Mucosa of stomach (tissue), 1 donor: ENCODE data around the gene TTC13.
A peak's percentile ranks its signal among the peaks of the same experiment; 100 is the strongest.
"Not testable (repeated sequence)": the region's sequence is repeated elsewhere in the genome, so short reads cannot be mapped to it uniquely, and the experiment has no call there.

Experiments
- H3K27me3 ChIP-seq: one replicate; pipeline ENCODE4 v1.7.0; 2013; ENCODE audit warnings: mild to moderate bottlenecking, low read length; ENCODE audit not compliant: control insufficient read depth, insufficient read depth
- H3K36me3 ChIP-seq: one replicate; pipeline ENCODE4 v1.7.0; 2013; ENCODE audit warnings: low read length; ENCODE audit not compliant: control insufficient read depth, insufficient read depth
- H3K4me1 ChIP-seq: one replicate; pipeline ENCODE4 v1.7.0; 2013; ENCODE audit warnings: mild to moderate bottlenecking, low read length; ENCODE audit not compliant: control insufficient read depth, insufficient read depth
- H3K4me3 ChIP-seq: one replicate; pipeline ENCODE4 v1.7.0; 2013; ENCODE audit warnings: low read length
- H3K9ac ChIP-seq: one replicate; pipeline ENCODE4 v1.7.0; 2013; ENCODE audit warnings: mild to moderate bottlenecking, low read length, moderate library complexity
- H3K9me3 ChIP-seq: one replicate; pipeline ENCODE4 v1.7.0; 2013; ENCODE audit warnings: mild to moderate bottlenecking, low read length, moderate library complexity; ENCODE audit not compliant: control insufficient read depth
- donor health status: Pancreatic carcinoma.

TTC13 gene

DNA sequence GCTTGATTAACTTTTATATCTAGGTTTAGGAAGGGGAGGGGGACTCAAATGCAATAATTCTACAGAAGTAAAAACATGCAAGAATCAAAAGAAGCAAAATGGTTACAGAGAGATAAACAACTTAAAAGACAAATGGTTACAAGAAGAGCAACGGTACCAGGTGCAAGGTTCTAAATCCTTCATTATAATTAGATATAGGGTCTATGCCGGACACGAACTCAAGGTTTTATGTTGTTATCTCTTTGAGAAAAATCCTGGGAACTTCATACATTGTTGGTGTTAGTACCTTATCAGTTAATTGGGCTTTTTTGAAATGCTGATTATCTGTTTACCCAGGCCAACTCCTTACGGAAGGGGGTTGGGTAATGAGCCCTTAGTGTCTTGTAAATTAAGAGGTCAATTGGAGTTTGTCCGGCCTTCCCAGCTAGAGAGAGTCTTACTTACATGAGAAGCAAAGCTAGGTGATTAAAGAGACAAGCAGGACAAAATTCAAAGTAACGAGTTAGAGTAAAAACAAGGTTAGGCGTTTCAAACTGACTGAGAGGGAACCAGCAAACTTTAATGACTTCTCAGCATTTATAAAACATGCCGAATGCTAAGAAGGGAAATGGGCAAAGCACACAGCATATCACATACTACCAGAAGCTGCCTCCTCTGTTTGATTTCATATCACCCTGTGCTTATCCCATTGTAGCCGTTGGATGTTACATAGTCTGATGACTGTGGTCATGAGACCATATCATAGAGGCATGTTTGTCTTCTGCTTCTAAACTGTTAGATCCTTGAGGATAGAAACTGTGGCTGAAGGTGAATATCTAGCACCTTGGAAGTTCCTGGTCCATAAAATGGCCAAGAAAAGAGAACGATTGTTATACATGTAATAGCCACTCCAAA is 6.2 kb upstream of the TTC13 start:
- H3K27me3 ChIP-seq, H3K9me3 ChIP-seq, H3K36me3 ChIP-seq, H3K4me3 ChIP-seq, H3K9ac ChIP-seq, H3K4me1 ChIP-seq: not testable (repeated sequence)

DNA sequence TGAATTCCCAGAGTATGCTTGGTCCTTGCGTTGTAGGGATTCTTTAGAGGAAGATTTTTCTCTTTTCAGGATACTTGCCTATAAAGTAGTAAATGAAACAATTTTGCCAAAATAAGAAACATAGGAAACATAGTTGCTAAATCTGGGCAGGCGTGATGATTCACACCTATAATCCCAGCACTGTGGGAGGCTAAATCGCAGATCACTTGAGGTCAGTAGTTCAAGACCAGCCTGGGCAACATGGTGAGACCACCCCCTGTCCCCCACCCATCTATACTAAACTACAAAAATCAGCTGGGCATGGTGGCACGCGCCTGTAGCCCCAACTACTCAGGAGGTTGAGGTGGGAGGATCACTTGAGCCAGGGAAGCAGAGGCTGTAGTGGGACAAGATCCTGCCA is 5.2 kb upstream of the TTC13 start:
- no peak overlapping the region for H3K4me3 ChIP-seq
- peaks cover 7% of the 10 kb centered on the region for H3K4me1 ChIP-seq
- H3K9me3 ChIP-seq, result no peaks in the 10 kb centered on the region
- no peaks in the 10 kb centered on the region for H3K27me3 ChIP-seq
- no peak overlapping the region for H3K9ac ChIP-seq
- no peaks in the 10 kb centered on the region for H3K36me3 ChIP-seq

DNA sequence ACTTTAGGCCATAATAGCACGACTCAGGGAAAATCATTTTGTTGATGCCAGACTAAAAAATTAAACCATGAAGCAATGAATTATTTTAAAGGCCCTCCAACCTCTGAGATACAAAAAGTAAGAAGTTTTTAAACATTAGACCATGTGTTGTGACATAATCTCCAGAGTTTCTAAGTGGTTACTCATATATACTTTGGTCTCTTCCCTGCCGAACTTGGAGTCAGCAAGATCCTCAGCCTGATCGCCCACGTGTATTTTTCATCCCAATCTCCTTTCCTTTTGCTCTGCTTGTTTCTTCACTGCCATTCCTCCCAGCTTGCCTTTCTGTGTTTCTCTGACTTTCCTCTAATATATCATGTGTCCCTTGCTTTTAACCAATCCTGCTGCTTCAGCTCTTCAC is 4.0 kb upstream of the TTC13 start:
- H3K36me3 ChIP-seq, result no peaks in the 10 kb centered on the region
- H3K9me3 ChIP-seq, result no peaks in the 10 kb centered on the region
- H3K9ac ChIP-seq, result no peak overlapping the region
- H3K27me3 ChIP-seq, result no peaks in the 10 kb centered on the region
- peaks cover 9% of the 10 kb centered on the region for H3K4me1 ChIP-seq
- no peak overlapping the region for H3K4me3 ChIP-seq

DNA sequence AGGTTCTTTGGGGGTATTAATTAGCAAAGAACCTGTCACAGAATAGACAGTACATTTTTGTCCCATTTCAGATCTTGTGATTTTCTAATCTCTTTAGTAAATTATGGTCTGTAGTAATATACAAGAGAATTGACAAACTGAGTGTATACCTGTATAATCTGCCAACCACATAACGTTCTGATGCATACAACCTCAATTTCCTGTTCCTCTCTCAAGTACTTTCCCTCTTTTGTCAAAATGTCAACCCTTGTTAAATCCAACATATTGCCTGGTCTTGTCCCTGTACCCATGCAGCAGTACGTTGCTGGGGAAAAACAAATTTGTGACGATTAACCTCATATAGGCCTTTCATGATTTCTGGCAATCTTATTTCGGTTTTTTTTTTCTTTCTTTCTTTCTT is 1.3 kb upstream of the TTC13 start:
- Histone ChIP-seq H3K36me3 (peaks cover 6% of the 10 kb centered on the region), H3K4me1 (peaks cover 23% of the 10 kb centered on the region), H3K27me3 (no peaks in the 10 kb centered on the region), H3K4me3 (no peak overlapping the region), H3K9ac (peak overlapping the region; percentile 82), H3K9me3 (no peaks in the 10 kb centered on the region)

DNA sequence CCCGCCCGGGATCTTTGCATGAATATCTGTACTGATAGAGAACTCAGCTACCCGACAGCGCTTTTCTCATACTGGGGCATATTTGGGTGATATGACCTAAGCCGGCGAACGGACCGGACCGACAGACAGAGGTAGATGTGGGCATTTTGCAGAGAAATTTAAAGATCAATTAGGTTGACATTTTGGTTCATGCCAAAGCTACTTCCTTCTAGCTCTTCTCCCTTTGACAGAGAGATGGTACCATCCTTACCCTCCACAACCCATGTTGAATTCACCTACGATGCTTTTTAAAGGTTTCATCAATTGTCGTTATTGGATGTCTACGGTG is 692 bp upstream of the TTC13 start:
- Histone ChIP-seq H3K36me3 (peaks cover 6% of the 10 kb centered on the region), H3K27me3 (no peaks in the 10 kb centered on the region), H3K4me1 (peaks cover 23% of the 10 kb centered on the region), H3K4me3 (peak overlapping the region; percentile 75), H3K9ac (peak overlapping the region; percentile 82), H3K9me3 (no peaks in the 10 kb centered on the region)

DNA sequence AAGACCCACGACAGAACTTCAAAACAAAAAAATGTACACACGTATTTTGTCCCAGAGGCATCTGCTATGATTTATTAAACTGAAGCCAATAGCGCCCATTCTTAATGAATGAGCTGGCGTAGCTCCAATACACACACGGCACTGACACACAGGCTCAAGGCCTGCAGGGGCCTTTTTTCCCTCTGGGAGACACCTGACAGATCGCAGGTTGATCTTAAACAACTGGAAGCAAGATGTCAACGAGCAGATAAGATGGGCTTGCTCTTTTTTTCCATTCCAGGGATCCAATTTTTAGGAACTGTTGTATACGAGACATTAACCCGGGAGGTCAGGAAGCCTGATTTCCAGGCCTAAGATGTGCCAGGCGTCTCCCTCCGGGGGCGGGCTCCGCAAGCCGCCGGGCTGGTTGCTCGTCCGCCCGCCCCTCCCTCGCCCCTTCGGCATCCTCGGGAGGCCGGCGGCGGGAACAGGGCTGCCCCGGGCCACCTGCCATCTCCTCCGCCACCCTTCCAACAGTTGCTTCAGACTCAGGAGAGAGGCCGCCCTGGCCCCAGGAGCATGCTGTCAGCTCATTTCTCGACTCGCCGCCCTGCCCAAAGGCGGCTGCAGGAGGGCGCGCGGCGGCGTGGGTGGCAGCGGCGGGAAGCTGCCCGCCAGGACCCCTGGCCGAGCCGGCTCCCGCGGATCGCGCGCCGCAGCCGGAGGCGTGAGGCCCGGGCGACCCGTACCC is 735 bp downstream of the TTC13 start:
- peak overlapping the region; percentile 60 for H3K9ac ChIP-seq
- H3K27me3 ChIP-seq, result no peaks in the 10 kb centered on the region
- peak overlapping the region; percentile 23 for H3K4me3 ChIP-seq
- no peaks in the 10 kb centered on the region for H3K9me3 ChIP-seq
- peaks cover 27% of the 10 kb centered on the region for H3K4me1 ChIP-seq
- H3K36me3 ChIP-seq, result peaks cover 6% of the 10 kb centered on the region

DNA sequence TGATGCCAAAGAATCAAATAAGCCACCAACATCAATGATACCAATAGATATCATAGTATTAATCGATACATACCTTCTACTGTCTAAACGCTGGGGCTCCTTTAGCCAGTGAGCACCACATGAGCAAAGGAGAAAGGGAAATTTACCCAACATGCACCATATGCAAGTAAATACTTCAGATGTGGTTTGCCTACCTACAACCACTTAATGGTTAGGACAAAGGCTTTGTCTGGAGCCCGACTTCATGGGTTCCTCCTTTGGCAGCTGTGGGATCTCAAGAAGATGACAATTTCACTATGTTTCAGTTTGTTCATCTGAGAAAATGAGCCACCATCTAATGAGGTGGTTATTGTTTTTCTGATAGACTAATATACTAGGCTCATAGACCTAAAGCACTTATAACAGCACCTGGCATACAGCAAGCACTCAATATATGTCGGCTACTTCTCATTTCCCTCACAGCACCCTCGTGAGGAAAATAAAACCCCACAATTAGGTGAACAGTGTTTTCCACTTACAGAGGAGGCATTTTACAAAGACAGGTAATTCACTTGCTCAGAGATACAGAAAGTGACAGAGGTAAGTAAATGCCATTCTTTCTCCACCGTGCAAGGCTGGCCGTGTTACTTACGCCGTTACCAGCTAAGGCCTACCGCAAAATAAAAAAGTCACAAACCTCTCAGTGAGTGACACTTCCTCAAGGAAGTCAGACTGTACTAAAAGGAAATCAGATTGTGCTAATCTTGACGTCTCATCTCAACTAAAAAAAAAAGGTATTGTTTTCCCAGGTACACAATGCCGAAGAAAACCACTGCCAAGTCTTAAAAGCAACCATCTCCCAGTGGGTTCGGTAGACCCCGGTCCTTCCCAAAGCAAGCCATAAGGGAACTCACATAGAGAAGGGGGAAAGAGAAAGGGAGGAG is 1.6 kb downstream of the TTC13 start:
- H3K4me3 ChIP-seq, result peak overlapping the region; percentile 23
- no peaks in the 10 kb centered on the region for H3K27me3 ChIP-seq
- peaks cover 6% of the 10 kb centered on the region for H3K36me3 ChIP-seq
- H3K4me1 ChIP-seq, result peaks cover 35% of the 10 kb centered on the region
- H3K9me3 ChIP-seq, result no peaks in the 10 kb centered on the region
- H3K9ac ChIP-seq, result peak overlapping the region; percentile 60

DNA sequence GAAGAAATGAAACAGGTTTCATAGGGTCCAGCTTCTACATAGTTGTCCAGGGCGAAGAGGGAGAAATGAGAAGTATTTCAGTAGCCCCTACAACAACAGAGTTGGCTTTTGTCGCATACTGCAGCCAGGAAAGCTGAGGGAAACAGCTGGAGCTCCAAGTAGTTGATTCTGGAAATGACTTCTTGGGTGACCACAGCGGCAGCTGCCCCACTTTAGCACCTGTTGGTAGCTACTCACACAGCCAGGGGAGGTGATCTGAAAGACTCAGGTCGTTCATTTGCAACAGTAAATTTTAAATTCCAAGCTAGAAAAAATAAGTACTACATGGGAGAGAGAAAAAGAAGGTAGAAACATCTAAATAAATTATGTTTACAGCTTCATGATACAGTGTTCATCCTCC is 2.3 kb downstream of the TTC13 start:
- H3K4me1 ChIP-seq, result peaks cover 39% of the 10 kb centered on the region

DNA sequence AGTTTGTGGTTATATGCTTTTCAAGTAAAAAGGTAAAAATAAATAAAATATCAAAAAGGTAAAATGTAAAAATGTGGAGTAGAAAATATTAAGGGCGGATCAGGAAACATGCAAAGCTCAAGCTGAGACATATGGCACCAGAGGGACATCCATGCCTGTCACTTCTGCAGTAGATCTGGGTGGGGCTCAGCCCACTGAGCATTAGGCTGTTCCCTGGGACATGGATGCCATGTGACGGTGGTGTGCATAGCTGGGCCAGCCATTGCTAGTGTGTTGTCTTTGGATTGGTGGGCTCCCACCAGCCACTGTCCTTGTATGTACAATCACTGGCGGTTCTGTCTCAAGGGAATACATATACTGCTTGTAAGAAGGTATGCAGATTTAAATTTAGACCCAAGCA is 3.0 kb downstream of the TTC13 start:
- Histone ChIP-seq H3K36me3 (peaks cover 6% of the 10 kb centered on the region), H3K9me3 (no peaks in the 10 kb centered on the region), H3K4me1 (peaks cover 40% of the 10 kb centered on the region), H3K9ac (no peak overlapping the region), H3K27me3 (no peaks in the 10 kb centered on the region), H3K4me3 (no peak overlapping the region)

More for the DNA sequence above, 2.3 kb downstream of the TTC13 start:
- Histone ChIP-seq H3K36me3 (peaks cover 6% of the 10 kb centered on the region), H3K4me3 (no peak overlapping the region), H3K9me3 (no peaks in the 10 kb centered on the region), H3K27me3 (no peaks in the 10 kb centered on the region), H3K9ac (no peak overlapping the region)

DNA sequence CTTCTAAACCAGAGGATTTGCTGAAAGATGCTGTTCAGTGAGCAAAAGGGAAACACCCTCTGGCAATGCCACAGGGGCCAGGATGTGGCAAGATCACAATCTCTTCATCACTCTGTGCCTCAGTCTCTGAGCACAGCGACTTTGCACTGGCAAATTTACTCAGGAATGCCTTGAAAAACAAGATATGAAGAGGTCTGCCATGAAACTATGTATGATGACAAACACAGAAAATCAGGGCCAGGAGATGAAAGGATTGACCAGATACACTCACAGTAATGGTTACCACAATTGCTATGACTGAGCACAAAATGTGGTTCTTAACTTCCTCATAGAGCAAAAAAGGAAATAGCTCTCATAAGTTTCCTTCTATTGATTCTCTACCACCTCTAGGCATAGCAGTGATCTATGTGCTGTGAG is 5.8 kb downstream of the TTC13 start:
- Histone ChIP-seq H3K4me3 (no peak overlapping the region), H3K9ac (no peak overlapping the region), H3K9me3 (no peaks in the 10 kb centered on the region), H3K27me3 (no peaks in the 10 kb centered on the region), H3K4me1 (peaks cover 52% of the 10 kb centered on the region), H3K36me3 (peaks cover 6% of the 10 kb centered on the region)

DNA sequence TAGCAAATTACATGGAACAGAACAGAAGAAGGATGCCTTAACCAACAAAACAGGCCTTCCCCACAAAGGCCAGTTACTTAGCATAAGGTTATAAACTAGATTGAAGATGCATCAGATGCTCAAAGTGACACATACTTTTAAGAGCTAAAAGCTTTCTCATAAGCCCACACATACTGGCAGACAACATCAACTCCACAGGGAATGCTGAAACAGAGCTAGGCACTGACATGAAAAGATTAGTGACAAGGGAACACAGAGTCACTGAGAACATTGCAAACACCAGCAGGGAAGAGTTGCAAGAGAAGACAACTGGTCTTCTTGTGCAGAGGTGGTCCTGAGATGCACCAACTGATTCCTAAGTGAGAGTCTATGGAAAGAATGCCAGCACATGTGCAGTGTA is 6.9 kb downstream of the TTC13 start:
- H3K4me3 ChIP-seq, result no peak overlapping the region
- no peaks in the 10 kb centered on the region for H3K27me3 ChIP-seq
- H3K9me3 ChIP-seq, result no peaks in the 10 kb centered on the region
- H3K36me3 ChIP-seq, result peaks cover 6% of the 10 kb centered on the region
- no peak overlapping the region for H3K9ac ChIP-seq
- H3K4me1 ChIP-seq, result peaks cover 43% of the 10 kb centered on the region

DNA sequence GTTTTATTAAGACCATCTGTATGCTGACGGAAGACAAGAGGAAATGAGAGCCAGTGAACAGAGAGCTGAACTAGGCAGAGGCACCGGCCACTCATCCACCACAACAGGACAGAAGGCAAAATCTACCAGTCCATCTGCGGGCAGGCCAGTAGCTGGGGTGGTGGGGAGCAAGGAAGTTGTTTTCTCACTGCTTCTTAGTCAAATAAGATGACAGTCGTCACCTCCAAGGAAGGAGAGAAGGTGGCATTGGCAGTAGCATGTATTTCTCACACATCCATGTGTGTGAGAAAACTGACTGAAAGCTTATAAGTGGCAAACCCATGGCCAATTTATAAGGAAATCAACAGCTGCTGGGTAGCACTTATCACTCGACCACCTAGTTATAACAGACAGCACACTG is 8.2 kb downstream of the TTC13 start:
- H3K9me3 ChIP-seq, result no peaks in the 10 kb centered on the region
- no peak overlapping the region for H3K9ac ChIP-seq
- H3K36me3 ChIP-seq, result no peaks in the 10 kb centered on the region
- peaks cover 42% of the 10 kb centered on the region for H3K4me1 ChIP-seq
- no peaks in the 10 kb centered on the region for H3K27me3 ChIP-seq
- H3K4me3 ChIP-seq, result no peak overlapping the region
